Renal pelvis (tissue), 4 donors: Measurements from ENCODE around the gene DOK6. TPM values are rescaled to one million over a fixed set of nuclear protein-coding genes. Genes with fewer than 3 reads are reported as not detected.
"Not testable (repeated sequence)": the region's sequence is repeated elsewhere in the genome, so short reads cannot be mapped to it uniquely, and the experiment has no call there.

ENCODE experiments used
- DNase-seq: peaks from one replicate; pipeline ENCODE4 v3.0.0-alpha.2; 2013
- polyA plus RNA-seq, 3 donors: library from polyadenylated mRNA; unstranded; fragments of 120-200 nt; gene quantifications; one replicate each; pipeline ENCODE4 v1.2.1, GENCODE V29; 2013; ENCODE audit not compliant: insufficient read length in 3 of 3

Gene DOK6
- polyA plus RNA-seq, 3 donors, result 15.8 to 21.9 (median 18.0) TPM

DNA sequence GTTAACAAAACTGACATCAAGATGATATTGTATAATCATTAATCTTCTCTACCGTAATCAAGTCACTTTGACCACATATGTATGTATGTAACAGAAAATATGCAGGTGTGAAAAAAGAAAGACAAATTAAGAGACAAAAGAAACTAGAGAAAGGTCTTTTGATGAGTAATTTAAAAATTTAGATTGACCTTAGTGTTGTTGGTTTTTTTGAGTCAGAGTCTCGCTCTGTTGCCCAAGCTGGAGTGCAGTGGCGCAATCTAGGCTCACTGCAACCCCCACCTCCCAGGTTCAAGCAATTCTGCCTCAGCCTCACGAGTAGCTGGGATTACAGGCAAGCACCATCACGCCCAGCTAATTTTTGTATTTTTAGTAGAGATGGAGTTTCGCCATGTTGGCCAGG is 464.1 kb downstream of the DOK6 start:
- DNase-seq, result not testable (repeated sequence)

GRCh38 chr18:69865776-69866175 is 465.1 kb downstream of the DOK6 start:
- DNase-seq, result no peak

- no peak for DNase-seq
Observed at GRCh38 chr18:69866212-69866611, 465.5 kb downstream of the DOK6 start.

DNA sequence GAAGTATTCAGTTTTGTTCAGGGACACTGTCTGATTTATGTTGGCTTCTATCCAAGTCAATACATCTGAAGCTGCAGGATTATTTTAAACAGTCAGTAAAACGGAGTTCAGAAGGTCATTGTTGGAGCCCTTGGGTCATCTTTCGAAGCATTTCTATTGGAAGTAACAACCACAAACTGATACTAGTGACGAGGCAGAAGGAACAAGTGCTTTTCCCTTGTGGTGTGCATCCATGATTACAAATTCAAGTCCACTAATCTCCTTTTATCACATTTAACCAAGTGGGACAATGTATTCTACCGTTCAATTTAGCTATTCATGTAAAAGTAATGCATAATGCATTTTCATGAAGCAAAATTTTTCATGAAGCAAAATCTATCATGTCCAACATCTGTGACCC is 470.0 kb downstream of the DOK6 start:
- DNase-seq, result no peak

GRCh38 chr18:69871363-69871762 is 470.7 kb downstream of the DOK6 start:
- no peak for DNase-seq

DNA sequence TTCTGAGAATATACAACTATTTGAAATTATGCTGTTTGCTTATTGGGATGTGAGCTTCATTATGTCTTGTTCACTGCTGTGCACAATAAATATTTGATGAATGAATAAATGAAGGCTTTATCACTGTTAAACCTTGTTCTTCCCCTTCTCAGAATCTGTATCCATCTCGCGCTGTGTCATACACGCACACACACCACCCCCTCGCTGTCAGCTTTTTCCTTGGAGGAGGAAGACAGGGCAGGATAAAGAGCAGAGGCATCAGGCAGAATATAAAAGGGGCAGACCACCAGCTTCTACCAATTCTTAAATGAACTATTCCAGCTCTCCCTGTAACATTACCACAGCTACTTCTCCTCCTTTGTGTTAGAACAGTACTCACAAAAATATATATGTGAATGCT is 472.0 kb downstream of the DOK6 start:
- no peak for DNase-seq

- no peak for DNase-seq
Observed at GRCh38 chr18:69874058-69874457, 473.4 kb downstream of the DOK6 start.

DNA sequence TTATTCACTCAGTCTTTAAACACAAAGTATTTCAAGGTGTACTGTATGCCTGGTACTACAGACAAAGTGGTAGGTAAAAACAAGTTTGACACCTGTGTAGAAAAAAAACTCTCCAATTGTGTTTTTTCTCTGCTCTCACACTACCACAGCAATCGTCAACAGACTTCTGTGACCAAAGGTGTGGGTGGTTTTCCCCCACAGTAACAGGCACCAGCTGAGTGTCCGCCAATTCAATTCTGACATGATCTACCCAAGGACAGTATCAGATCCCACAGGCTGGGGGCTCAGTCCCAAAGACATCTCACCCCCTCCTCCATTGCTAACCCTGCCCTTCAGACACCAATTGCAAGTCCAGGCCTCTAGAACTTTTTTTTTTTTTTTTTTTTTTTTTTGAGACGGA is 475.8 kb downstream of the DOK6 start:
- no peak for DNase-seq

DNA sequence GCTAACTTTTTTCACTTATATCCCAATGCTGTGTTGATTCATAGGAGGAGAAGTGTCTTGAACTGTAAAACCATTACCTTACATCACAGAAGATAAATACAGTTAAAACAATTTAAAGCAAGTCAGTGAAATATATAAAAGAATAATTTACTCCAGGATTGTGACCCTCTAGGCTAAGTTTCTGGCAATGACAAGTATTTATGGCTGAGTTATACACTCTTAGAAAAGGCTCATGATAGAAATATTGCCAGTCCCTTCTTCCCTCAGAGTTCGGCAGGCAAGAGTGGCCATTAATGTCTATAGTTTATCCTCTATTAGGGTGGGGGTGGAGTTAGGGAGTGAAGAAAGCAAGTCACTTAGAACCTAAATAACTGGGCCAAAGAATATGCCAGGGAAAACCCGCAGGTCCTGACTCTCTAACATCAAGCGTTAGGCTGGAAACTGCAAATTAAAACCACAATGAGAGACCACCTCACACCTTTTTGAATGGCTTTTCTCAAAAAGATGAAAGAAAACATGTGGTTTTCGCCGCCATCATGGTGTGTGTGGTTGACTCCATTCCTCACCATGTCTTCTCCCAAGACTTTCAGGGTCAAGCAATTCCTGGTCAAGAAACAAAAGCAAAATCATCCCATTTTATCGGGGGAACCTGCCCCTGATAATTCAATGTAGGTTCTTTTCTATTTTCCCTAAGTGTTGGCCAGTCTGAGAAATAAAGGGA is 477.7 kb downstream of the DOK6 start:
- no peak for DNase-seq

DNA sequence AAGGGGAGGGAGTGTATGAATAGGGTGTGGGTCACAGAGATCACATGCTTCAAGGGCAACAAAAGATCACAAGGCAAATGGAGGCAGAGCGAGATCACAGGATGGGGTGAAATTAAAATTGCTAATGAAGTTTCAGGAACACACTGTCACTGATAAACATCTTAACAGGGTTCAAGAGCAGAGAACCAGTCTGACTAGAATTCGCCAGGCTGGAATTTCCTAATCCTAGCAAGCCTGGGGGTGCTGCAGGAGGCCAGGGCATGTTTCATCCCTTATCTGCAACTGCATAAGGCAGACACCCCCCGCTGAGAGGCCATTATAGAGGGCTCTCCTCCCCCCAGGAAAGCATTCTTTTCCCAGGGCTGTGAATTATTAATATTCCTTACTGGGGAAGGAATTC is 478.4 kb downstream of the DOK6 start:
- DNase-seq, result not testable (repeated sequence)

GRCh38 chr18:69880083-69880482 is 479.4 kb downstream of the DOK6 start:
- no peak for DNase-seq

DNA sequence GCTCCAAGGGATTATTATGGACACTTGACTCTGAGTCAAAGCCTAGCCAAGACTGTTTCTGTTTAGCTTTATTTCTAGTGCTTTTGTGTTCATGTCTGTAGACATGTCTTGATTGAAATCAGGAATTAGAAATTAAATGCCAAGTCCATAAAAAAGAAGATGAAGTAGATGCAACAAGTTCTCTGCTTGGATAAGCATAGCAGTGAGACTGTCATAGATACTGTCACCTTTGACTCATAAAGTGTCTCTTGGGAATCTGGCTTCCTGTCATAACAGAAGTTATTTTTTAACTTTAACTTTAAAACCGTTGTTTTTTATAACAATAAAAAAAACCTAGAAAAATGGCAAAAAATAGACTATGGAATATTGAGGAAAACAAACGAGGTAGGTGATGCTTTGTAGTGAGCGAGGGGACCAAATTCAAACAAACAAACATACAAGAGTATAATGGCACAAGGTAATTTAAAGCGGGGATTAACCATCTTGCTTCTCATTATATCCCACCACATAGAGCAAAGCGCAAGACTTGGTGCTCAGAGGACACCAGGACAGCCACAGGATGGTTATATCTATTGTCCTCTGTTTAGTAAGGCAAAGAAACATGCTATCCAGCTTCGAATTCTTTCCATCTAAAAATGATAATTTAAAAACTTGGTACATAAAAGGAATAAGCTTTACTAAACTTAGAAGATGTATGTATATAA is 482.4 kb downstream of the DOK6 start:
- no peak for DNase-seq

DNA sequence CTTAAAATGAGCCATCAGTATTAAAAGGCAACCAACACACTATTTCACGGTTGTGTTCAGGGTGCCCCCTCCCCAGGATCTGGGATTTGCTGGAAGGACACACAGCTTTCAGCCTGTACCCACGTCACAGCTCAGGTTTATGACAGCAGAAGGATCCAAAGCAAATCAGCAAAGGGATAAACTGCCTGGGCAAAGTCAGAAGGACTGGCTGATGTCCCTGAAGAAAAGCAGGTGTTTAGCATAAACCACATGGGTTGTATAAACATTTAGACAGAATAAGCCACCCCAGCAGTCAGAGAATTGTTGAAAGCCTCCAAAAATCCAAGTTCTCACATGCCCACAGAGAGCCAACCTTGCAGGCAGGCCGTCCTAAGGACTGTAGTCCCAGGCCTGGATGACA is 483.1 kb downstream of the DOK6 start:
- DNase-seq, result no peak

DNA sequence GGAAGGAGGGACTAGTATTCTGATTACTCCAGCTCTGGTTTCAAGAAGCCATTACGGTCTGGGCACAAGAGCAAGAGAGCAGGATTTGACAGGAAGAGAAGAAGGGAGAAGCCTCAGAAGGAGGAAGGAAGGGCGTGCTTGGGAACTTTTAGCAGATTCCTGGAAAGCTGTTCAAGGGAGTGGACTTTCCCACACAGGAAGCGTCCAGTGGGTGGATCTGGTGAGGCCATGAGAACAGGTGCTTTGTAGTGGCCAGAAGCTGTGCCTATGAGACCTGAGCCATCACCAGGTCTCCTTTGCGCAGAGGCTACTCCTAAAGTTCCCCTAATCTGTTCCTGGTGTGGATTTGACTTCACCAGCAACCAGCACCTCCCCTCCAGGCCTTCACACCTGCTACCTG is 484.7 kb downstream of the DOK6 start:
- no peak for DNase-seq

DNA sequence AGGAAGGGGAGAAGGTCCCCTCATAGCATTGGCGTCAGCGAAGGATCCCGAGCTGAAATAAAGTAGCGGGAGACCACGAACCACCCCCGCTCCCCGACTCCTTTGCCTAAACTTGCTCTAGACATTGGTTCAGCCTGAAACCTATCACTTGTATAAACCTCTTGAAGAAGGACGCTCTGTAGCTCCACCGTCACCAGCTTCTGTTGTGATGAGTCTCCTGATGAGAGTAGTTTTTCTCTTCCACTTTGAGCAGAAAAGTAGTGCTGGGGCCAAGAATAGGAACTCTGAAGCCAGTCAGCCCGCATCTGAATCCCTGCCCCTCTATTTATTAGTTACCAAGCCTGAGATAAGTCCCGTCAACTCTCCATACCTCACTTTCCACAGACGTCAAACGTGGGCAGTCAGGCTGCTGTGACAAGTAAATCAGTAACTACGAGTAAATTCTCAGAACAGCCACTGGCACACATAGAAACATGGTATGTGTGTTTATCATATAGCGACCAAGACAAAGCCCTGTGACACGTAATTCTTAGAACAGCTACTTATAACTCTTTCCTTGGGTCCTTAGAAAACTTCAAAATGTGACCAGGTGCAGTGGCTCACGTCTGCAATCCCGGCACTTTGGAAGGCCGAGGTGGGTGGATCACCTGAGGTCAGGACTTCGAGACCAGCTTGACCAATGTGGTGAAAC is 485.3 kb downstream of the DOK6 start:
- no peak for DNase-seq

GRCh38 chr18:69887256-69887655 is 486.6 kb downstream of the DOK6 start:
- DNase-seq, result no peak

- DNase-seq, result no peak
Observed at GRCh38 chr18:69889009-69889408, 488.3 kb downstream of the DOK6 start.

- DNase-seq, result no peak
Observed at GRCh38 chr18:69890558-69890957, 489.9 kb downstream of the DOK6 start.

GRCh38 chr18:69894467-69894866 is 493.8 kb downstream of the DOK6 start:
- DNase-seq, result no peak

GRCh38 chr18:69895066-69896047 is 494.7 kb downstream of the DOK6 start:
- no peak for DNase-seq

DNA sequence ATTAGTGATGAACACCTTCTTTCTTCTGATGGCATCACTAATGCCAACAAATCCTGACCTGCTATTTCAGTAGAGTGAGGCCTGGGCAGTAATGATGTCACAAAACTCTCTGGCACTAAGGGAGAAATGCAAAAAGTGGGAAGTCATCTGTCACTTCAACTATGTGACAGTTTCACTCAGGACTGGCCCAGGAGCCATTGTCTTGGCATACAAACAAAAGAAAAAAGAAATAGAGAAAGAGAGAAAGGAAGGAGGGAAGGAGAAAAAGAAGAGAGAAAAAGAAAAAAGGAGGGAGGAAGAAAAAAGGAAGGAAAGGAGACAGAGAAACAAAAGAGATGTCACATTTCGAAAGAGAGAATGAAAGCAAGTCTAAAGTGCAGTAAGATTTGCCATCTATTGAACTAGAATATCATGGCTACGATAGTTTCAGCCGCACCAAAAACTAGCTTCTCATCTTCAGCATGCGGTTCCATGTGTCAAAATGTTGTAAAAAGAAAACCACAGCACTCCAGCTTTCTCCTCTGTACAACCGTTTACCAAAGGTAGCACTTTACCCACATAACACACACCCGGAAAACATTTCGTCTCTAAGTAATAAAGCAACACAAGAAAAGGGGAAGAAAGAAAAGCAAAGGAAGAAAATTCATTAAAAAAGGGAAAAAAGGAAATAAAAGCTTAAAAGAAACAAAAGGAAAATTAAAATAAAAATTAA is 496.9 kb downstream of the DOK6 start:
- DNase-seq, result no peak
